Psoas muscle (tissue), 8 donors: ENCODE data around the gene SERTAD3. TPM values are rescaled to one million over a fixed set of nuclear protein-coding genes. Genes with fewer than 3 reads are reported as not detected.

ENCODE experiments used
- ATAC-seq, 4 donors: fragments of 200-7000 bp; cut with Tn5 transposase; one replicate each; pipeline ENCODE4 v1.9.1; 2020; ENCODE audit warnings: moderate library complexity in 3 of 4, mild to moderate bottlenecking in 2 of 4
- DNase-seq, 2 donors: peaks; one replicate each; pipeline ENCODE4 v3.0.0-alpha.2; 2020
- H3K27ac ChIP-seq: fragments of 200-600 bp; one replicate; pipeline ENCODE4 v1.8.0; 2022
- H3K27me3 ChIP-seq, 3 donors: fragments of 200-600 bp in 1 of 3; one replicate each; pipeline versions ENCODE4 v1.6.1 to v1.8.0; 2013 to 2022; ENCODE audit warnings: low read length in 2 of 3, mild to moderate bottlenecking in 2 of 3, moderate library complexity in 1 of 3; ENCODE audit not compliant: insufficient read depth in 3 of 3
- H3K36me3 ChIP-seq, 2 donors: fragments of 200-600 bp in 1 of 2; one replicate each; pipeline versions ENCODE4 v1.6.1 to v1.8.0; 2013 to 2022; ENCODE audit warnings: low read depth in 1 of 2, mild to moderate bottlenecking in 1 of 2, moderate library complexity in 1 of 2; ENCODE audit not compliant: insufficient read depth in 1 of 2
- H3K4me1 ChIP-seq: fragments of 200-600 bp; one replicate; pipeline ENCODE4 v1.8.0; 2022
- H3K4me3 ChIP-seq: fragments of 200-600 bp; one replicate; pipeline ENCODE4 v1.8.0; 2022; ENCODE audit warnings: mild to moderate bottlenecking
- H3K9me3 ChIP-seq: fragments of 200-600 bp; one replicate; pipeline ENCODE4 v1.8.0; 2022
- CTCF ChIP-seq: fragments of 200-600 bp; IDR thresholded peaks from one replicate; pipeline ENCODE4 v1.8.0; 2022; ENCODE audit warnings: antibody characterized with exemption
- WGBS, 3 donors: extraction: QIAGEN DNeasy Blood & Tissue Kit; methylation state at CpG; one replicate each; pipeline versions ENCODE4 v1.1.6 to v1.1.7; 2013; 5-methylcytosine and 5-hydroxymethylcytosine counted together
- intact Hi-C, 2 donors: fragments of 100-400 bp; cut with DNase I; formaldehyde crosslinking; loops; one replicate each; pipeline versions ENCODE4 v1.11.0 to v1.14.2; 2022
- polyA plus RNA-seq, 3 donors: library from polyadenylated mRNA; stranded (reverse); fragments of 200-250 nt; gene quantifications; one replicate each; pipeline ENCODE4 v1.2.3, GENCODE V29; 2013
- total RNA-seq, 4 donors: library from RNA; stranded (reverse); fragmentation: NEBNext Ultra II Directional in 2 of 4; extraction: Animal tissue kit (Norgen Biotek cat#: 25700) in 2 of 4; gene quantifications; one replicate each; pipeline versions ENCODE4 v1.2.1 to v1.2.4, GENCODE V29; 2021 to 2023
- donor health status: healthy with polysubstance abuse.
- donor health status: DM: no; HTN: no; CAD: no; lungs with moderate emphysema.
- donor health status: Bipolar disorder and iron deficiency.
- donor health status: healthy.
- donor health status: DM: yes; HTN: yes; CAD: no.
- donor health status: DM: no; HTN: no; CAD: no.
- donor health status: DM: no; HTN: no; CAD: no.
- donor health status: DM: yes; HTN: yes; CAD: no.

Gene SERTAD3
- total and polyA plus RNA-seq, 7 donors: 12.7 to 30.0 (median 23.2) TPM

- no peak for TF ChIP-seq CTCF
- intact Hi-C loops: loop anchor here (5.0 kb wide), 1 partner anchor 40 kb away; no protein-coding TSS in a partner anchor
- Histone ChIP-seq H3K4me3 (no peak overlapping the region), H3K36me3 (no peaks in the 10 kb centered on the region), H3K27me3 (no peaks in the 10 kb centered on the region), H3K27ac (no peak overlapping the region), H3K9me3 (no peaks in the 10 kb centered on the region), H3K4me1 (no peaks in the 10 kb centered on the region)
- WGBS, 3 donors: 93 to 96% (median 95%) methylated on average over 19 to 22 of the region's 22 CpGs
- ATAC-seq (no peak), DNase-seq (no peak)
Measured at GRCh38 chr19:40397568-40397906, 46.6 kb downstream of the SERTAD3 start.

- Histone ChIP-seq H3K4me3 (no peak overlapping the region), H3K36me3 (no peaks in the 10 kb centered on the region), H3K9me3 (no peaks in the 10 kb centered on the region), H3K4me1 (no peaks in the 10 kb centered on the region), H3K27me3 (no peaks in the 10 kb centered on the region), H3K27ac (no peak overlapping the region)
- DNase-seq (no peak), ATAC-seq (no peak)
- TF ChIP-seq CTCF: no peak
- WGBS, 3 donors: 86 to 92% (median 91%) methylated on average over 17 to 20 of the region's 20 CpGs
- intact Hi-C loops: loop anchor here (5.0 kb wide), 1 partner anchor 40 kb away; no protein-coding TSS in a partner anchor
Measured at GRCh38 chr19:40396886-40397567, 47.1 kb downstream of the SERTAD3 start.

- no peak for DNase-seq
- no peak for TF ChIP-seq CTCF
- 83 to 86% (median 84%) methylated on average over 14 of the region's 14 CpGs for WGBS, 3 donors
Measured at GRCh38 chr19:40395956-40396355, 48.2 kb downstream of the SERTAD3 start.

GRCh38 chr19:40394816-40395210 lies 49.3 kb downstream of the SERTAD3 start:
- no peak for TF ChIP-seq CTCF
- Histone ChIP-seq H3K27me3 (no peaks in the 10 kb centered on the region), H3K9me3 (no peaks in the 10 kb centered on the region), H3K27ac (no peak overlapping the region), H3K4me1 (no peaks in the 10 kb centered on the region), H3K36me3 (no peaks in the 10 kb centered on the region), H3K4me3 (no peak overlapping the region)
- ATAC-seq (no peak), DNase-seq (no peak)
- WGBS, 3 donors: 67 to 73% (median 72%) methylated on average over 13 of the region's 13 CpGs
- intact Hi-C loops: loop anchor here (5.0 kb wide), 1 partner anchor 38 kb away; no protein-coding TSS in a partner anchor

More at GRCh38 chr19:40395956-40396355, 48.2 kb downstream of the SERTAD3 start:
- H3K4me1 ChIP-seq: no peaks in the 10 kb centered on the region
- no peaks in the 10 kb centered on the region for H3K36me3 ChIP-seq
- no peak for ATAC-seq
- no peaks in the 10 kb centered on the region for H3K9me3 ChIP-seq
- no peak overlapping the region for H3K4me3 ChIP-seq
- H3K27ac ChIP-seq: no peak overlapping the region
- intact Hi-C loops: loop anchor here (5.0 kb wide), 1 partner anchor 39 kb away; no protein-coding TSS in a partner anchor
- H3K27me3 ChIP-seq: no peaks in the 10 kb centered on the region
